22Rv1 (cell line): ENCODE data around the gene CDC42EP3.

Experiments
- ZFX ChIP-seq: fragments of 450-650 bp; IDR thresholded peaks from 2 replicates; pipeline ENCODE4 v1.6.1; 2017; ENCODE audit warnings: antibody characterized with exemption, borderline replicate concordance
- TF ChIP-seq, protein P1 (sequence below): fragments of 450-650 bp; IDR thresholded peaks from 2 replicates; pipeline ENCODE4 v1.5.1; 2017; ENCODE audit warnings: mild to moderate bottlenecking

DNA sequence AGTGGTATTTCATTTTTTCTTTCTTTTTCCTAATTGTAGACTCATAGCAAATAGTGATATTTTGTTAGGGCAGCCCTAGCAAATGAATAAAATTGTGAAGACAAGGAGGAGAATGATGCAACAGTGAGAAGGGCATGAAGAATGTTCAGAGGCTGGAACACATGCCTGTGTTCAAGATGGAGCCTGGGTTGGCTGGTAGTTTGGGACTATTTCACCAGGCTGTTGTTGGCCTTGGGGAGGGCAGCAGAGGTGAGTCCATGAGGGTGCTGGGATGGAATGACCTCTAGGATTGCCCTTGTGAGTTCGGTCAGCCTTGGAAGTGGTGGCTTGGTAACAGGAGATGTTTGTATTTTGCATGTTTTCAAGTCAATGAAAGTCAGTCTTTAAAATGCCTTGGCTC, 10.1 kb upstream of the CDC42EP3 start:
- TF ChIP-seq, protein P1, sequence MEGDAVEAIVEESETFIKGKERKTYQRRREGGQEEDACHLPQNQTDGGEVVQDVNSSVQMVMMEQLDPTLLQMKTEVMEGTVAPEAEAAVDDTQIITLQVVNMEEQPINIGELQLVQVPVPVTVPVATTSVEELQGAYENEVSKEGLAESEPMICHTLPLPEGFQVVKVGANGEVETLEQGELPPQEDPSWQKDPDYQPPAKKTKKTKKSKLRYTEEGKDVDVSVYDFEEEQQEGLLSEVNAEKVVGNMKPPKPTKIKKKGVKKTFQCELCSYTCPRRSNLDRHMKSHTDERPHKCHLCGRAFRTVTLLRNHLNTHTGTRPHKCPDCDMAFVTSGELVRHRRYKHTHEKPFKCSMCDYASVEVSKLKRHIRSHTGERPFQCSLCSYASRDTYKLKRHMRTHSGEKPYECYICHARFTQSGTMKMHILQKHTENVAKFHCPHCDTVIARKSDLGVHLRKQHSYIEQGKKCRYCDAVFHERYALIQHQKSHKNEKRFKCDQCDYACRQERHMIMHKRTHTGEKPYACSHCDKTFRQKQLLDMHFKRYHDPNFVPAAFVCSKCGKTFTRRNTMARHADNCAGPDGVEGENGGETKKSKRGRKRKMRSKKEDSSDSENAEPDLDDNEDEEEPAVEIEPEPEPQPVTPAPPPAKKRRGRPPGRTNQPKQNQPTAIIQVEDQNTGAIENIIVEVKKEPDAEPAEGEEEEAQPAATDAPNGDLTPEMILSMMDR, result no peak
- TF ChIP-seq ZFX, result no peak
